ENCODE data around the gene SLC38A3.

SLC38A3 gene

GRCh38 chr3:50204804-50205412 is at the start of gene SLC38A3:
TSS of gene SLC38A3 (plus strand) at chr3:50205271. CDS start at chr3:50214200, 8,929 bp downstream.
- in situ Hi-C loops (cut with HindIII; ENCODE audit: low pct_ligation_motif_present, low sequenced_read_pairs), result no loop called here
- peaks cover 36% of the 10 kb centered on the region for H3K27me3 ChIP-seq (replicated peaks)
- TF ChIP-seq, protein P1, sequence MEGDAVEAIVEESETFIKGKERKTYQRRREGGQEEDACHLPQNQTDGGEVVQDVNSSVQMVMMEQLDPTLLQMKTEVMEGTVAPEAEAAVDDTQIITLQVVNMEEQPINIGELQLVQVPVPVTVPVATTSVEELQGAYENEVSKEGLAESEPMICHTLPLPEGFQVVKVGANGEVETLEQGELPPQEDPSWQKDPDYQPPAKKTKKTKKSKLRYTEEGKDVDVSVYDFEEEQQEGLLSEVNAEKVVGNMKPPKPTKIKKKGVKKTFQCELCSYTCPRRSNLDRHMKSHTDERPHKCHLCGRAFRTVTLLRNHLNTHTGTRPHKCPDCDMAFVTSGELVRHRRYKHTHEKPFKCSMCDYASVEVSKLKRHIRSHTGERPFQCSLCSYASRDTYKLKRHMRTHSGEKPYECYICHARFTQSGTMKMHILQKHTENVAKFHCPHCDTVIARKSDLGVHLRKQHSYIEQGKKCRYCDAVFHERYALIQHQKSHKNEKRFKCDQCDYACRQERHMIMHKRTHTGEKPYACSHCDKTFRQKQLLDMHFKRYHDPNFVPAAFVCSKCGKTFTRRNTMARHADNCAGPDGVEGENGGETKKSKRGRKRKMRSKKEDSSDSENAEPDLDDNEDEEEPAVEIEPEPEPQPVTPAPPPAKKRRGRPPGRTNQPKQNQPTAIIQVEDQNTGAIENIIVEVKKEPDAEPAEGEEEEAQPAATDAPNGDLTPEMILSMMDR (IDR thresholded peaks at IDR 0.05; ENCODE audit: low read depth, low read length, missing control alignments), result no peak
- no peak within 1 kb of the TSS for H3K27ac ChIP-seq
- H3K4me3 ChIP-seq (ENCODE audit: low read depth, low read length), result peak within 1 kb of the TSS; percentile 39
- no peak for DNase-seq
- H3K36me3 ChIP-seq (replicated peaks), result no peaks in the 10 kb centered on the region

GRCh38 chr3:50155491-50155878 is 49.6 kb upstream of the SLC38A3 start:
- Histone ChIP-seq H3K27ac (no peak overlapping the region), H3K27me3 (replicated peaks) (peaks cover 8% of the 10 kb centered on the region), H3K36me3 (replicated peaks) (no peaks in the 10 kb centered on the region), H3K4me3 (ENCODE audit: low read depth, low read length) (peak overlapping the region; percentile 39)
- TF ChIP-seq, protein P1 (IDR thresholded peaks at IDR 0.05; ENCODE audit: low read depth, low read length, missing control alignments), result no peak
- DNase-seq, result no peak
- in situ Hi-C loops (cut with HindIII; ENCODE audit: low pct_ligation_motif_present, low sequenced_read_pairs), result no loop called here

DNA sequence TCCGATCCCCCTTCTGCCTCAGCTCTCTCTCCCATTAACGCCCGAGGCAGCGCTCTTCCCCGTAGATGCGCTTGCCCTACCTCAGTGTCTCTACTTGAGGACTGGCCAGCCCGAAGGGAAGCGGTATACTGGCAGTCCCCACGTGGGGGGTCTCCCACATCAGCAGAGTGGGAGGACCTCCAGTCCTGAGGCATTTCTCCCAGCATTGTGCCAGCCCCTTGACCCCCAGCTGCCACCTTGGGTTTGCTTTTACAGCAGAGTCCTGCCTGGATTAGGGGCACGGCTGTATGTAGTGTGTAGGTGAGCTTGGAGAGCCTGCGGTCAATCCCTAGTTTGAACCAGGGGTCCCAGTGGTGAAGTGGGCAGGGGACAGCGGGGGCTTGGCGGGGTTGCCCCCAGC is 49.2 kb upstream of the SLC38A3 start:
- no peak for DNase-seq
- Histone ChIP-seq H3K4me3 (ENCODE audit: low read depth, low read length) (peak overlapping the region; percentile 39), H3K27me3 (replicated peaks) (peaks cover 8% of the 10 kb centered on the region), H3K27ac (no peak overlapping the region), H3K36me3 (replicated peaks) (no peaks in the 10 kb centered on the region)
- TF ChIP-seq, protein P1 (IDR thresholded peaks at IDR 0.05; ENCODE audit: low read depth, low read length, missing control alignments), result no peak
- in situ Hi-C loops (cut with HindIII; ENCODE audit: low pct_ligation_motif_present, low sequenced_read_pairs), result no loop called here

GRCh38 chr3:50156549-50157493 is 48.2 kb upstream of the SLC38A3 start:
- no peaks in the 10 kb centered on the region for H3K36me3 ChIP-seq (replicated peaks)
- DNase-seq, result no peak
- TF ChIP-seq, protein P1 (IDR thresholded peaks at IDR 0.05; ENCODE audit: low read depth, low read length, missing control alignments), result no peak
- in situ Hi-C loops (cut with HindIII; ENCODE audit: low pct_ligation_motif_present, low sequenced_read_pairs), result no loop called here
- H3K27me3 ChIP-seq (replicated peaks), result peaks cover 8% of the 10 kb centered on the region
- no peak overlapping the region for H3K27ac ChIP-seq
- H3K4me3 ChIP-seq (ENCODE audit: low read depth, low read length), result peak overlapping the region; percentile 43

DNA sequence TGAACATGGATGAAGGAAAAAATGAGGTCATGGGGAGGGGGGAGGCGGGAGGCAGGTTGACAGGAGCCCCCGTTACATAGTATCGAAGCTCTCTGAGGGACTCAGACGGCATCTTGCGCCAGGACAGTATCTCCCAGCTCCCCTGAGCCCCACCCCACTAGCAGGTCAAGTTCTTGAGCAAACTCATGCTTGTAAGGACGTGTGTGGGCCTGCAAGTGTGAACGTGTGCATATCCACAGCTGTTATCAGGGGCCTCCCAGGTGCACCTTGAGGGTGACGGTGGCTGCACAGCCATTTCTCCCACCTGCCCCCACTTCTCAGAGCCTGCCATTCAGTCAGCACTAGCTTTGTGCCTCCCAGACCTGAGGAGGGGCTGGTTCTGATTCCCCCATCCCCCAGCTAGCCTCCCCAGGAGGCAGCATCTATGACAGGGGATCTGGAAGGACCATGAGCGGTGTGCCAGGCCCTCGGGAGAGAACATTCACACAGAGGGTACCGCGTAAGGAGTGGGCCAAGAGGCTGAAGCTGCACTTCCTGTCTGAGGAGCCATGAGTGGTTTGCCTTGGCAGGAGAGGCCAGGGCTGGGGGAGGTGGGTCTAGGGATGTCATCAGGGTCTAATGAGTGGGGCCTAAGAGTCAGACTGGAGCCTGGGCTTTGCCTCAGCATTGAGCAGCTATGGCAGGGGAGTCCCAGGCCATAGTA is 47.1 kb upstream of the SLC38A3 start:
- DNase-seq, result no peak
- no peak overlapping the region for H3K4me3 ChIP-seq (ENCODE audit: low read depth, low read length)
- H3K27ac ChIP-seq, result no peak overlapping the region
- TF ChIP-seq, protein P1 (IDR thresholded peaks at IDR 0.05; ENCODE audit: low read depth, low read length, missing control alignments), result no peak
- H3K36me3 ChIP-seq (replicated peaks), result no peaks in the 10 kb centered on the region
- peaks cover 8% of the 10 kb centered on the region for H3K27me3 ChIP-seq (replicated peaks)
- in situ Hi-C loops (cut with HindIII; ENCODE audit: low pct_ligation_motif_present, low sequenced_read_pairs), result no loop called here
